DLD1 (cell line): ENCODE measurements around the gene NCSTN.

Experiments used
- in situ Hi-C: cut with HindIII; loops from 2 replicates; pipeline ENCODE4 v1.10.0; 2017; ENCODE audit warnings: low sequenced_read_pairs

Gene NCSTN

DNA sequence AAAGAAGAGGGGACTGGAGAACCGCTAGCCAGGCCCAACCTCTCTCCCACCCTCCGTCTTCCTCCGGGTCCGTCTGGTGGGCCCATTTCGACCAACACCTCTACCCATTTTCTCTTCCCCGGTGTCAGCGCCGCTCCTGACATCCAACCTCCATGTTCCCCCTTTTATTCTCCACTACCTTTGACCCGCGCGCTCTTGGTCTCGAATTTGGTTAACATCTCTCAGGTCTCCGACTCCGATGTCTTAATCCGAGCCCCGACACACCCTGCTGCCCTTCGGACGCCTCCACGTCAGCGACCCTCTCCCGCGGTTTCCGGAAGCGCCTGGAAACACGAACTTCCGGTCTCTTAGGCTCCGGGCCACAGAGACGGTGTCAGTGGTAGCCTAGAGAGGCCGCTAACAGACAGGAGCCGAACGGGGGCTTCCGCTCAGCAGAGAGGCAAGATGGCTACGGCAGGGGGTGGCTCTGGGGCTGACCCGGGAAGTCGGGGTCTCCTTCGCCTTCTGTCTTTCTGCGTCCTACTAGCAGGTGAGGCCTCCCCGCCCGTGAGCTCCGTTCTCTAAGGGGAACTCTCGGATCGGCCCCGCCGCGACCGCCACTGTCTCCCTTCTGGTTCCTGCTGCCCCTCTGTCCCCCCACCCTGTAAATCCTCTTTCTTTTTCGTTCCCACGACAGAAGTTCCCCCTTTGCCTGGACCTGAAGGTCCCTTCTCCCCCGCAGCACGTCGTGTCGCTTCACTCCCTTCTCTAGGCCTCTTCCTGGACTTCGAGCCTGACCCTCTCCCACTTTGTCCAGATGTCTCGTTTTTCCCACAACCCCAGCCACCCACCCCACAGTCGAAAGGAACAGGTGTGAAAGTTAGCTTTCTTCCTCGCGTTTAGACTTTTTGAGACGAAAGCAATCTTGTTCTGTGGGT lies at the start of gene NCSTN, which contains the start of gene COPA:
TSS of gene NCSTN (plus strand) at position 431 of the 917 bp plus-strand sequence. CDS start at position 445, 14 bp downstream.
TSS of gene COPA (minus strand) at position 298 of the 917 bp plus-strand sequence. CDS start at position 218, 80 bp downstream.
- in situ Hi-C loops = no loop called here

DNA sequence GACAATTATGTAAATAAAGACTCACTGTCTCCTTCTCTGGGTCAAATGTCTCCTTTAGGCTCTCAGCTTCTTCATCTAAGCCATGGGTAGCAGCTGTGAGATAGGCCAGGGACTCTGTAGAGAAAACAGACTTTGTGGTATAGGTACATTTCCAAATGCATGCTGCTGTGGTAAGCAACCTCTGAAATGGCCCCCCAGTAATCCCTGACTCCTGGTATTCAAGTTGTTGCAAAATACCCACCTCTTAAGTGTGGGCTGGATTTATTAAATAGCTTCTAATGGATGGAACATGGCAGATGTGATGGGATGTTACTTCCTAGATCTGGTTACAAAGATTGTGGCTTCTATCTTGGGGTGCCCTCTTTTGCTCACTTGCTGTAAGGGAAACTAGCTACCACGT lies 47.1 kb upstream of the NCSTN start:
- in situ Hi-C loops = no loop called here

DNA sequence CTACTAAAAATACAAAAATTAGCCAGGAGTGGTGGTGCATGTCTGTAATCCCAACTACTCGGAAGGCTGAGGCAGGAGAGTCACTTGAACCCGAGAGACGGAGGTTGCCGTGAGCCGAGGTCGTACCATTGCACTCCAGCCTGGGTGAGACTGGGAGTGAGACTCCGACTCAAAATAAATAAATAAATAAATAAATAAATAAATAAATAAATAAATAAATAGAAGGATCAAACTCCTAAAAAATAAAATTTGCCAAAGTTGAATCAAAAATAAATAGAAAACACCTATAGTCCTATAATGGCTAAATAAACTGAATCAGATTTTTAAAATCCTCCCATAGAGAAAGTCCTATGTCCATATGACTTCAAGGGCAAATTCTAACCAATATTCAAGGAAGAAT lies 43.0 kb upstream of the NCSTN start:
- in situ Hi-C loops = no loop called here

DNA sequence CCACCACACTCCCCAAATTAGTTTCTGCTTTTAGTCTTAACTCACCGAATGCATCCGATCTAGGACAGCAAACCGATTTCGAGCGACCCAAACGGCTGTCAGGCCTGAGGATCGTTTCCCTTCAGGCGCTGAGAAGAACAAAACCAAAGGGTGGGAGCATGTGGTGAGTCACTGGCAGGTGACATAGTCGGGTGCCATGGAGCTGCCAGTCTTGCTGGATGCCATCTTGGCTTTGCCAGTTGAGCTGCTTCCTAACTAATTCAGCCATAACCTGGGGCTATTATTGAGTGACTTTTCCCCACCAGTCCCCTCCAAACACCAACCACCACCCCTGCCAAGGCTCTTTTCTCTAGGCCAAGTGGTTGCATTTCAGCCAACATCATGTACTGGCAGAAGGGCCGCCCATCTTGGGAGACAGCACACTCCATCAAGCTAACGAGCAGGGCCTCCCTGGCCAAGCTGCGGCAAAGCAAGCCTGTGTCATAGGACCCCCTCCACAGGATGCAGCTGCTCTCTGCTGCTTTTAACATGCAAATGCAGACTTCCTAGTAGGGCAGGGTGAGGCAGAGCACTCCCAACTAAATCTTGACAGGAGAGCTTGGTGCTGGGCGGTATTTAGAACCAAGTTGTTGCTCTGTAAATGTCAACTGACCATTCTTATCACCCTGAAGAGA lies 35.9 kb upstream of the NCSTN start:
- in situ Hi-C loops = no loop called here

DNA sequence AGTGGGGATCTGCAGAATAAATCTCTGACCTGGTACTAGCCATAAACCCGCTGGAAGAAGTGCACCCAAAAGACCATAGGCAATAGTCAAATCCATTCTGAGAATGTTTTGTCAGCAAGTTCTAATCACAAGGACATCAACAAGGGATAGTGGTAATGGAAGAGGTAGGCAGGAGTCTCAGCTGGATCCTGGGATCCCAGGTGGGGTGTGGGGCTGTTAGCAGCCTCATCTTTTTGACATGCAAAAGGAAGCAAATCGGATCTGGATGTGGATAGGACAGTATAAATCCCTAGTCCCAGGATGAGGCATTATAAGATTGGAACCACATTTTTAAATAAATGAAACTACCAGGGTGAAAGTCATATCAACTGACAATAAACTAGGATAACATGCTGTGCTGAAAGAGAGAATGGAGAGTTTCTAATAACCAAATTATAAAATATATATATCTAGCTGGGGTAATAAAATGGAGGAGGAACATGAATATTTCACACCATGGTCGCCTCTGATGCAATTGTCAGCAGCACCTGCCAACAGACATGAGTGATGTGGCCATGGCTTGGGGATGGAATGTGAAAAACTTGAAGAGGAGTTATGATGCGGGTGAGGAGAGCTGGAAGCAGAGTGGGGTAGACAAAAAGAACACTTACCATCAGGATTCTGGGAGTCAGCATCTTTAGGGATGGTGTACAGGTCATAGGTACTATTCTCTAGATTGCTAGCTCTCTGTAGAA lies 34.6 kb upstream of the NCSTN start:
- in situ Hi-C loops = no loop called here

DNA sequence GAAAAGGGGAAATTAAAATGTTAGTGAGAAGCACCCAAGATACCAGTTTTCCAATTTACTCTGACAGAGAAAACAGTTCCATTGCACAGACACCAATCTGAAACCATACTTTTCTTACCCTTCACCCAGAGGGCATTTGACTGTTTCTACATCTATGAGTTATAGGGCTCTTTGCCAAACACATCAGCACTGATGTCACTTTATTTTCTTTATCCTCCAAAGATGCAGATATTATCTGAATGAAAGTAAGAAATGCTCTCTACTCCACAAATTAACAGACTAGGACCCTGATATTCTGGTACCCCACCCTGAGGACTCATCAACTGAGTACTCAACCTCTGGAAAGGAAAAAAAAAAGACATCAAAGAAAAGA lies 34.0 kb upstream of the NCSTN start:
- in situ Hi-C loops = no loop called here

DNA sequence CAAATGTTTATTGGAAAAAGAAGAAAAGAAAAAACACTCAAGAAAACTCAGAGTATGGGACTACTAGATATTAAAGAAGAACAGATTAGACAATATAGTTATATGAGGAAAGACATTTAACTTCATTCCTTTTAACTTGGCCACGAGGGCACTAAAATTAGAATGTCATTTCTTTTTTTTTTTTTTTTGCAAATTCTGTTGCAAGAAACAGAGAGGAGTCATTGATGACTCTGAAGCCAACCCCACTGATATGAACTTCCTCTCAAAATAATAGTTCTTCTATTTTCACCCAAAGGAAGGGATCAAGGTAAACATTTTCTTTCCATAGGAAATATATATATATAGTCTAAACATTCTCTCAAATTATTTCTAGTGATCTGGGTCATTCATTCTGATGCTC lies 33.6 kb upstream of the NCSTN start:
- in situ Hi-C loops = no loop called here

DNA sequence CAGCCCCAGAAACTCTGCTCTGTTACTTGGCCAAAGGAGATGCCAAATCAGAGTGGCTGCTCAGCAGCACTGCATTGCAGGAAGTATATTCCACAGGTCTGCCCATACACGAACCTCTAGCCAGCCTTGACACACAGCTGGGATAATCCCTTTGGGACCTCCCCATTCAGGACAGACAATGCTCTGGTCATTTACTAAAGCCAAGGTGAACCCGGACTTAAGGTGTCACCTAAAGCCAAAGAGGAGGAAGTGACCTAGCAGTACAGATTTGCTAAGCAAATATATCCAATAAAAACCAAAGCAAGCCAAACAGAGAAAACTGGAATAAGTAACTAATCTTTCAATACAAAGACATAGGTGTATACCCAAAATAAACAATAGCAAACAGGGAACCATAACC lies 27.8 kb upstream of the NCSTN start:
- in situ Hi-C loops = no loop called here

DNA sequence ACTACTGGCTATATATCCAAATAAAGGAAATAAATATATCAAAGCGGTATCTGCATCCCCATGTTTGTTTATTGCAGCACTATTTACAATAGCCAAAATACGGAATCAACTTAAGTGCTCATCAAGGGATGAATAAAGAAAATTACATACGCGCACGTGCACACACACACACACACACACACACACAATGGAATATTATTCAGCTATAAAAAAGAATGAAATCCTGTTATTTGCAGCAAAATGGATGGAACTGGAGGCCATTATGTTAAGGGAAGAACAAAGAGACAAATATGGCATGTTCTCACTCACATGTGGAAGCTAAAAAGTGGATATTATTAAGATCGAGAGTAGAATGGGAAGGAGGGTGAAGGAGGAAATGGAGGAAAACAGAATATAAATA lies 20.4 kb upstream of the NCSTN start:
- in situ Hi-C loops = no loop called here

DNA sequence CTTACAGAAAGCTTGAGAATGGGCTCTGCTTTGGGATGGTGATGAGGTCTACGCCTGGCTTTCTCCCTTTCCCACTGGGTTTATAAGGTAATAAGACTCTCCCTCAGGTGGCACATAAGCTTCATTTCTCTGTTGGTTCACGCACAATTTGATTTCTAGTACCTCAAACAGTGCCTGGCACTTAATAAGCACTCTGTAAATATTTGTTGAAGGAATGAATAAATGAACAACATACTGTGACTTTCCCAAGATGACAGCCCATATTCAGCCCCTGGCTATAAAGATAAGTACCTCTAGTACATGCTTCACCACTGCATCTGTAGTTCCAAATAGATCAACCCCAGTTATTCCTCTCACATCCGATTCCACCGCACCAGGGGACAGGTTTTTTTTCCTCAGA lies 17.9 kb upstream of the NCSTN start:
- in situ Hi-C loops = no loop called here

DNA sequence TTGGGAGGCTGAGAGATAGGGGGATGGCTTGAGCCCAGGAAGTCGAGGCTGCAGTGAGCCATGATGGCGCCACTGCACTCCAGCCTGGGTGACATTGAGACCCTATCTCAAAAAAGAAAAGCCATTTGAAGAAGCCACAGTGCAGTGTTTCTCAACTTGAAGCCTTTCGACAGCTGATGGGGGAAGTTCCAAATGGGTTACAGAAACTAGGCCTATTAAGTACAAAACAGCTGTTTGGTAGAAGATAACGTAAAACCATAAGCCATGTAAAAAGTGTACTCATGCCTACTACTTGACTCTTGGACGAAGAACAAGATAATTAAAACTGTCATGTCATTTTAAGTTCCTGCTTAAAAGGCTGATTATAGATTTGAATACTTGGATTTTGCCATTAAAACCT lies 16.8 kb upstream of the NCSTN start:
- in situ Hi-C loops = no loop called here

DNA sequence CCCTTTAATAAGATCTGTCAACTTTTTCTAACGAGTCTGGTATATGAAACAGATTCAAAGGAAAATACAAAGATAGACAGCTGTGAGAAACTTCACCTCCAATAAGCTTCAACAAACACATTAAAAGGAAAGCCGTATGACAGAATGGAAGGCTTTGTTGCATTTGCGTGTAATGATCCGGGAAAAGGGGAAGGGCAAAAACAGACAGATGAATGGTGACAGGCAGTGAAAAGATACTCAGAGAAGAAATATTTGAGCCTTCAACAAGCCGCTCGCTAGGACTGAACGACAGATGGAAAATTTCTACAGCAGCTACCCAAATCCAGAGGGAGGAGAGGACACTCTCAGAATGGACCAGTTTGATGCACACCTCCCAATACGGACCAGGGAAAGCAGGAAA lies 15.0 kb upstream of the NCSTN start:
- in situ Hi-C loops = no loop called here

DNA sequence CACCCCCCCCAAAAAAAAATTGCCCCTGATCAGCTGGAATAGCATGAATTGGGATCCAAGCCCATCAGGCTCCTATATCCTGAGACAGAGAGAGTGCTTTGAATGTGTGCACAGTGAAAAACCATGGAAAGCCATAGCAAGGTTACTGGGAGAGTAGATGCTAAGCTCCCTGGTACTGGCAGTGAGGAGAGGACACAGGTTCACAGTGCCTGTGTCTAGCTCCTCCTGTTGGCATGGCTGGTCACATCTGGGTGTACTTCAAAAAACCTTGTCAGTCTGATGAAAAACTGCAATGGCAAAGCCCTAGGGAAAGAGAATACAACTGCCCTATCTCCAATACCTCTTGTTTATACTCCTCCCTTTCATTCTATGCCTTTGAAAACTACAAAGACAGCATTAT lies 13.1 kb upstream of the NCSTN start:
- in situ Hi-C loops = no loop called here

DNA sequence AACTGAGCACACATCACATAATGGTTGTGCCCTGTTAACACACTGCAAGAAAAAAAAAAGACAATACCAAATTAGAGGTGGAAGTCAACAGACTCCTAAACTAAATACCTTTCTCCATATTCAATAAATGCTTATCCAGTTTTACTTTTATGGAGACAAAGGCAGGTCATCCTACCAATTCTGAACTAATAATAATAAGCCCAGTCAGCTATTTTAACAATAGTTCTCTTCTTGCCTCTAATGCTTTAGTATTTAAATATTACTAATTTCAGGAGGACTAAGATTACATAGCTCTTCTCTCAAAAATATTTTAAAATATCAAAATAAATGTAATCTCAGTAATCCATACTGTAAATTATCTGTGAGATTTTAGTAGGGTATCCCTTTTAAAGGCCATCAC lies 10.7 kb upstream of the NCSTN start:
- in situ Hi-C loops = no loop called here

DNA sequence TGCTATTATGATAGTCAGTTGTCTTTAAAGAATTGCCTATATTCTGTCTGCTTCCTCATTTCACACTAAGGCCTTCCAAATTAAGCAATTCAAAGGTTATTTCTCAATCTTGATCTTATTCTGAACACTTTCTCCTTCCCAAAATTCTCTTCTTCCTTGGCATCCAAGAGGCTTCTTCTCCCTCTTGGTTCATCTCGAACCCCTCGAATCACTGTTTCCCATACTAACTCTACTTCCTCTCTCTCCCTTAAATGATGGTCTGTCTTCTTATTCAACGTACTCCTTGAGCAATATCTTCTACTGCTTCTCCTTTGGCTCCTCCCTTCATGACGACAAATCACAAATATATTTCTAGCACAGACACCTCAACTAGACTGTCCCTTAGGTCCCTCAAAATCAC lies 4.6 kb upstream of the NCSTN start:
- in situ Hi-C loops = no loop called here

DNA sequence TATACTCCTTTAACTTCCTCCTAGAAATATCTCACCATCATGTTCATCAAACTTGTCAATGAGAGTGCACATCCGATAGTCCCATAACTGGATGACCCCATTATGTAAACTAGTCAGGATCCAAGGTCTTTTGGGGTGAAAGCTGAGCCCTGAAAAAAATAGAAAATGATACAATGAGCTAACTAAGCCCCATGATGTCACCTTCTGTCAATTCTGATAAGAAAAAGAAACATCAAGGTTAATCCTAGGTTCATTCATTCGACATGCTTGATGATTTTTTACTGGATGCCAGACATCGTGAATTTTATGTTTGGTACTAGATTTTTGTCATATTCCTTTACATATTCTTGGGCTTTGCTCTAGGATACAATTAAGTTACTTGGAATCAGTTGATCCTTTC lies 3.0 kb upstream of the NCSTN start:
- in situ Hi-C loops = no loop called here

DNA sequence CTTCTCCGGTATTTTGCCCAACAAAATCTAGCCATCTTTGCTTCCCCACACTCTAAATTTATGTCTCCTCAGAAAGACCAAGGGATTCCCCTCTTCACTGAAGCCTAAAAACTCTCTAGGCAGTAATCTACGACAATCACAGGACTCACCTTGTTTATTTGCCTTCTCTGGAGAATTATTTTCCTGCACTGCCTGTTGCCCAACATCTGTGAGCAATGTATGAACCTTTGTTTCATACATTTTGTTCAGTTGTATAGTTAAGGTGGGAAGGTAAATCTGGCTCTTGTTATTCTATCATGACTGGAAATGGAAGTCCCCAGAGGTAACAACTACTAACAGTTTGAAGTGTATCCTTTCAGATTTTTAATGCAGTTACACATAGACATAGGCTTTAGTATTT lies 2.3 kb upstream of the NCSTN start:
- in situ Hi-C loops = no loop called here

DNA sequence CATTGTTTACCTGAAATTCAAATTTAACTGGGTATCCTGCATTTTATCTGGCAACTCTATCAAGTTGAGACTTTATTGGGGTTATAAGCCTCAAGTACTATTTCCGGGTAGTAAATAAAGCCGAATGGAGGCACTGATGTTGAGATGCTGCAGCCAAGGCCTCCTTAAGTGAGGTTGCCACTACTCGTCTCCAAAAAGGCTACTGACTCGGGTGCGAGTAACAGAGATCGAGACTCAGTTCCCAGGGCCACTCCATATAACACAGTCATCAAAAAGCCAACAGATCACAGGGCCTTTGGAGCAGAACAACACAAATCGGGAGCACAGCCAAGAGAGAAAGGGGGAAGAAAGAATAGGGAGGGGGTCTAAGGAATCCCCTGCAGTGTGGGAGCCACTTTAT lies 657 bp upstream of the NCSTN start:
- in situ Hi-C loops = no loop called here

DNA sequence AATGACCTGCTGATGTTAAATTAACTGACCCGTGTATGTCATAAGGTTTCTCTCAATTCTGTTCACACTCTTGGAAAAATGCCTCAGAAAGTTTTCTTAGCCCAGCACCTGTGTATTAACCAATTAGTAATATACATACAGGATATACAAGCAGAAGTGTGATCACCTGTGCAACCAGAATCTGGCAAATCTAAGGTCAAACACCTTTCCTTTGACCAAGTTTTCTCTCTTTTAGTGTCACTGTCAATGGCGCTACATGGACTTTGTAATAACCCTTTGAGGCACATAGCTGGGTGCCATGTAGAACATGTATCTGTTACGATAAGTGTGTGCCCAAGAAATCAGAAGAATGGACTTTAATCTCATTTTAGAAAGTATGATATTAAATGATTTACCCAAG lies 1.1 kb downstream of the NCSTN start:
- in situ Hi-C loops = no loop called here

DNA sequence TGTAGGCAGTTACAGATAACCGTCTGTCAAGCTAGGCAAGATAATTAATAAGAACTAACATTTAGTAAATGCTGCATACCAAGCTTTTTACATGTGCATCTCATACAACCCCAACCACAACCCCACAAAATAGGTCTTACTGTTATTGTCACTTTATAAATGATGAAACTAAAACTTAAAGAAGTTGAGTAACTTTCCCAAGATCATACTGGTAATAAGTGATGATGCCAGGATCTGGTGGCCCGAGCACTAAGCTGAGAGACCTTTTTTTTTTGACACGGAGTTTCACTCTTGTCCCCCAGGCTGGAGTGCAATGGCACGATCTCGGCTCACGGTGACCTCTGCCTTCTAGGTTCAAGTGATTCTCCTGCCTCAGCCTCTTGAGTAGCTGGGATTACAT lies 1.8 kb downstream of the NCSTN start:
- in situ Hi-C loops = no loop called here

DNA sequence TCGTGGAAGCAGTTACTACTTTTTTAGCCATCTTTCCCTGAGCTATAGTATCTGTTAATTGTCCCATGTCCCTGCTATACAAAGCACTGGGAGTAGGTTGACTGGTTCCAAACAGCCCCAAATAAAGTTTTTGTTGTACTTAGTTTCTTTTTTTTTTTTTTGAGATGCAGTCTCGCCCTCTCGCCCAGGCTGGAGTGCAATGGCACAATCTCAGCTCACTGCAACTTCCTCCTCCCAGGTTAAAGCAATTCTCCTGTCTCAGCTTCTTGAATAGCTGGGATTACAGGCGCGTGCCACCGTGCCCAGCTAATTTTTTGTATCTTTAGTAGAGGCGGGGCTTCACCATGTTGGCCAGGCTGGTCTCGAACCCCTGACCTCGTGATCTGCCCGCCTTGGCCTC lies 3.3 kb downstream of the NCSTN start:
- in situ Hi-C loops = no loop called here

DNA sequence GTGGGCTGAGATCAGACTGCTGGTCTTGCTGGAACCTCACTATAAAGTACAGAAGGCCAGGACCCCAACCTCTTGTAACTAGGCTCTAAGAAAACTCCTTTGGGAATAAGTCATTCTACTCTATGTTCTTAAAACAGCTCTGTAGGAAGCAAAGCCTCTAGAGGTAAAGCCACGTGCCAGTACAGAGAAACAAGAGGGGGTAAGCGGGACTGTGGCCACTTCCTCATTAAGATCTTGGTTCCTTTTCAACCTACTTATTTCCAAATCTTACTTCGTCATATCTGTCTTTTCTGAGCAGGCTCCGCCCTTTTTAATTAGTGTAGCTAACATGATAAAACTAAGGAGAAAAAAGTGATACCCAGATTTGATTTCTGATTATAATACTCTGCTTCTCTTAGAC lies 3.8 kb downstream of the NCSTN start:
- in situ Hi-C loops = no loop called here
